ENCODE results near the gene SYPL1. TPM values are rescaled to one million over a fixed set of nuclear protein-coding genes. Genes with fewer than 3 reads are reported as not detected.
"Not testable (repeated sequence)": the region's sequence is repeated elsewhere in the genome, so short reads cannot be mapped to it uniquely, and the experiment has no call there.

The SYPL1 gene
- polyA plus RNA-seq, 4 donors: 21.0 to 104 (median 65.1) TPM

GRCh38 chr7:106142136-106142535, 30.0 kb upstream of the SYPL1 start:
- Histone ChIP-seq H3K27ac (ENCODE audit: low read depth in 1 of 3, low read length in 2 of 3) (no peak overlapping the region), H3K4me1 (ENCODE audit: control insufficient read depth in 3 of 3, insufficient read depth in 2 of 3, low read depth in 1 of 3, low read length in 2 of 3) (no peaks in the 10 kb centered on the region), H3K4me3 (ENCODE audit: low read depth in 1 of 3, low read length in 3 of 3) (no peak overlapping the region), H3K27me3 (ENCODE audit: control insufficient read depth in 3 of 3, insufficient read depth in 3 of 3, low read length in 3 of 3) (no peaks in the 10 kb centered on the region), H3K9me3 (ENCODE audit: control insufficient read depth in 2 of 2, insufficient read depth in 1 of 2, low read depth in 1 of 2, low read length in 1 of 2) (no peaks in the 10 kb centered on the region), H3K36me3 (ENCODE audit: control insufficient read depth in 3 of 3, insufficient read depth in 2 of 3, low read depth in 1 of 3, low read length in 3 of 3) (no peaks in the 10 kb centered on the region)
- FAIRE-seq: no peak
- DNase-seq: no peak
- 83 to 87% (median 87%) methylated on average over 1 of the region's 1 CpG for WGBS, 3 donors

DNA sequence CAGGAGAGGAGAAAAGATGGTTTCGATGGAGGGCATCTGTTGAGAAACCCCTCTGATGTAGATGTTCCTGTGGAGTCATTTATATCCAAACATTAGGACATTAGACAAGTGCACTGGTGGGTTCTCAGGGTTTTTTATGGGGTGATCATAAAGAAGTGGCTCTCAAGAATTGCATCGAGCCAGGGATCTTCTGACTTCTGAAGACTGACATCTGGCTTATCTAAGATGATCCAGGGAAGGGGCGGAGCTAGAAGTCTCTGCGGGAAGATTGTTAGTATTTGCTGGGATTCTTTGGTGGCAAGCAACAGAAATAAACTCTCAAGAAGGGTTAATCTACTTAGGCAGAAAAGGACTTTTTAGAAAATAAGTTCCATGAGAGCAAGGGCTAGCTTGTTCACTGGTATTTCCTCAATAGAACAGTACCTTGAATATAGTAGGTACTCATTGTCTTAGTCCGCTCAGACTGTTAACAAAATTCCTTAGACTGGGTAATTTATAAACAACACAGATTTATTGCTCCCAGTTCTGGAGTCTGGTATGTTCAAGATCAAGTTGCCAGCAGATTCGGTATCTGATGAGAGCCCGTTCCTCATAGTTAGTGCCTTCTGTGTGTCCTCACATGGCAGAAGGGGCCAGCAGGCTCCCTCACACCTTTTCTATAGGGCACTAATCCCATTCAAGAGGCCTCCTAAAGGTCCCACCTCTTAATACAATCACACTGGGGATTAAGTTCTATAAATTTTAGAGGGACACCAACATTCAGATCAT, 28.5 kb upstream of the SYPL1 start:
- DNase-seq (no peak), FAIRE-seq (no peak)
- H3K9me3 ChIP-seq (ENCODE audit: control insufficient read depth in 2 of 2, insufficient read depth in 1 of 2, low read depth in 1 of 2, low read length in 1 of 2): no peaks in the 10 kb centered on the region
- no peak overlapping the region for H3K4me3 ChIP-seq (ENCODE audit: low read depth in 1 of 3, low read length in 3 of 3)
- H3K27ac ChIP-seq (ENCODE audit: low read depth in 1 of 3, low read length in 2 of 3): no peak overlapping the region
- H3K27me3 ChIP-seq (ENCODE audit: control insufficient read depth in 3 of 3, insufficient read depth in 3 of 3, low read length in 3 of 3): no peaks in the 10 kb centered on the region
- H3K4me1 ChIP-seq (ENCODE audit: control insufficient read depth in 3 of 3, insufficient read depth in 2 of 3, low read depth in 1 of 3, low read length in 2 of 3): no peaks in the 10 kb centered on the region
- H3K36me3 ChIP-seq (ENCODE audit: control insufficient read depth in 3 of 3, insufficient read depth in 2 of 3, low read depth in 1 of 3, low read length in 3 of 3): no peaks in the 10 kb centered on the region
- 75 to 88% (median 82%) methylated on average over 7 of the region's 7 CpGs for WGBS, 3 donors

DNA sequence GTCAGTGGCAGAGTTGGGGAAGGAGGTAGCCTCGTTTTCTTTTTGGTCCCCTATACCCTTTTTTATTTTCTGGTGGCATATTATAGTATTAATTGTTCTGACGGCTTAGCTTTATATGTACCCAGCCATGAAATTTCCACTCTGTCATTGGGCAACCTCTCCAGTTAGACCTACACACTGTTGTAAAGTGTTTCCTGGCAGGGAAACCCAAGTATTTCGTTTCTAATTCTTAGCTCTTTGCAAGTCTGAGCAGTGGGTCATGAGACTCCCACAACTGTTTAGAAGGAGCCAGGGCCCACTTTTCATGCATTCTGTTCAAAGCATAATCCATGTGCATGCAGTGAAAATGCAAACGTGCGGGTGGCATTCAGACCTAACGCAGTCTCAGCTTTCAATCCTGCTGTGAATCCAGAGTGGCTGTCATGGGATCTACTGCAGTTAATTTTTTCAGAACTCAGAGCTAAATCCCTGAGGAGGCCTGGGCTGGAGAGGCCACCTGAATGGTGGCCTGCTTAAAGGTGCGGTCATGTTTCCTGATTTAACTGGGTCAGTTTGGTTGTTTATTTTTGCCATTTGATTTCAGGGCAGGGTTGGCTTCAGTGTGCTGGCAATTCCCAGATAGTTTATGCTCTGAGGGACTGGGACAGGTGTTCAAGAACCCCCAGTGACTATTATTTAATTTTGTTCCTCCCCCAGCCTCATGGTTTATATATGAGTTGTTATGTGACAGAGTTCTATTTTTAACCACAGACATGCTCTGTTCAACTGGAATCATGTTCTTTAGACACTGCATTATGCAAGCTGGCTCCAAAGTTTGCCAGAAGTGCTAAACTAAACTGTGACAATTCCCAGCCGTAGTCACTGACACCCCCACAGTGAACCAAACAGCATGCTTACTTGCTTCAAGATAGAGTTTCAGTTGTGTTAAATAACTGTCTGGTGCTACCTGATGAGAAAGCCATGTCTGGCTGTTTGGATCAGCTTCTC, 27.4 kb upstream of the SYPL1 start:
- Histone ChIP-seq H3K9me3 (ENCODE audit: control insufficient read depth in 2 of 2, insufficient read depth in 1 of 2, low read depth in 1 of 2, low read length in 1 of 2) (no peaks in the 10 kb centered on the region), H3K36me3 (ENCODE audit: control insufficient read depth in 3 of 3, insufficient read depth in 2 of 3, low read depth in 1 of 3, low read length in 3 of 3) (no peaks in the 10 kb centered on the region), H3K4me3 (ENCODE audit: low read depth in 1 of 3, low read length in 3 of 3) (no peak overlapping the region), H3K4me1 (ENCODE audit: control insufficient read depth in 3 of 3, insufficient read depth in 2 of 3, low read depth in 1 of 3, low read length in 2 of 3) (no peaks in the 10 kb centered on the region), H3K27me3 (ENCODE audit: control insufficient read depth in 3 of 3, insufficient read depth in 3 of 3, low read length in 3 of 3) (no peaks in the 10 kb centered on the region), H3K27ac (ENCODE audit: low read depth in 1 of 3, low read length in 2 of 3) (no peak overlapping the region)
- FAIRE-seq (no peak), DNase-seq (no peak)
- WGBS, 3 donors: 74 to 86% (median 81%) methylated on average over 8 of the region's 8 CpGs

DNA sequence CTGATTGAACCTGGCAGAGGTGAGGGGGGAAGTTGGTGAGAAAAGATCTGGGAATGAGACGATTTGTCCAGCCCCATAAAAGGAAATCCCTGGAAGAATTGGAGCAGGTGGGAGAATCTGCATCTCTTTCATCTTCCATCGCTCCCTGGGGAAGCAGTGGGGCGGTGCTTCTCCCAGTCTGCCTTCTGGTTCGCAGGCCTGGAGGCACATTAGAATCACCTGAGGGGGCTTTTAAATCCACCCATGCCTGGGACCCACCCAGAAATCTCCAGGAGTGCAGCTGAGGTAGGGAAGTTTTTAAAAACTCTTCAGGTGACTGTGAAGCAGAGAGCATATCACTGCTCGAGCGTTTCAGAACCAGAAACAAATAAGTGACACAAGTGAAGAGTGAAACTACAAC, 26.7 kb upstream of the SYPL1 start:
- no peaks in the 10 kb centered on the region for H3K27me3 ChIP-seq (ENCODE audit: control insufficient read depth in 3 of 3, insufficient read depth in 3 of 3, low read length in 3 of 3)
- WGBS, 3 donors: 78 to 85% (median 83%) methylated on average over 6 of the region's 6 CpGs
- no peaks in the 10 kb centered on the region for H3K4me1 ChIP-seq (ENCODE audit: control insufficient read depth in 3 of 3, insufficient read depth in 2 of 3, low read depth in 1 of 3, low read length in 2 of 3)
- DNase-seq: no peak
- no peak overlapping the region for H3K27ac ChIP-seq (ENCODE audit: low read depth in 1 of 3, low read length in 2 of 3)
- H3K4me3 ChIP-seq (ENCODE audit: low read depth in 1 of 3, low read length in 3 of 3): no peak overlapping the region
- no peaks in the 10 kb centered on the region for H3K36me3 ChIP-seq (ENCODE audit: control insufficient read depth in 3 of 3, insufficient read depth in 2 of 3, low read depth in 1 of 3, low read length in 3 of 3)
- H3K9me3 ChIP-seq (ENCODE audit: control insufficient read depth in 2 of 2, insufficient read depth in 1 of 2, low read depth in 1 of 2, low read length in 1 of 2): no peaks in the 10 kb centered on the region
- no peak for FAIRE-seq

- not testable (repeated sequence) for H3K36me3 ChIP-seq (ENCODE audit: control insufficient read depth in 3 of 3, insufficient read depth in 2 of 3, low read depth in 1 of 3, low read length in 3 of 3); H3K9me3 ChIP-seq (ENCODE audit: control insufficient read depth in 2 of 2, insufficient read depth in 1 of 2, low read depth in 1 of 2, low read length in 1 of 2); H3K4me1 ChIP-seq (ENCODE audit: control insufficient read depth in 3 of 3, insufficient read depth in 2 of 3, low read depth in 1 of 3, low read length in 2 of 3); DNase-seq; H3K27me3 ChIP-seq (ENCODE audit: control insufficient read depth in 3 of 3, insufficient read depth in 3 of 3, low read length in 3 of 3); H3K4me3 ChIP-seq (ENCODE audit: low read depth in 1 of 3, low read length in 3 of 3); H3K27ac ChIP-seq (ENCODE audit: low read depth in 1 of 3, low read length in 2 of 3); FAIRE-seq
Observed at GRCh38 chr7:106138181-106138580, 26.1 kb upstream of the SYPL1 start.

DNA sequence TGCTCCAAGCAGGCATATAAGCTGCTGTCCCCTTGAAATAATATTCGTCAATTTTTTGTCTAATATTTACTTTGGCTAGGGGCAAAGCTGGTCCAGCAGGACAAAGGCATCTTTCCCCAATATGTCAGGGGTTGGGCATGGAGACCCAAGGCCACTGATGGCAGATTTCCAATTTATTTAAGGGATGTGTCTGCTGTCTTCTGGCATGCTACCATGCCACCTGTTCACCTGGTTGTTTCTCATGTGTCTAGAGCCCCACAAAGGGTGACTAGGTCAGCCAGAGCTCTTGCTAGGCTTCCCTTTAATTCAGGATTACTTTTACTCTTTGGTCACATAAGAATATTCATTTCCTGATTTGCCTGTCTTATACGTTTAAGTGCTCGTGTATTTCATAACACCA, 22.1 kb upstream of the SYPL1 start:
- 75 to 84% (median 81%) methylated on average over 3 of the region's 3 CpGs for WGBS, 3 donors
- no peaks in the 10 kb centered on the region for H3K9me3 ChIP-seq (ENCODE audit: control insufficient read depth in 2 of 2, insufficient read depth in 1 of 2, low read depth in 1 of 2, low read length in 1 of 2)
- H3K36me3 ChIP-seq (ENCODE audit: control insufficient read depth in 3 of 3, insufficient read depth in 2 of 3, low read depth in 1 of 3, low read length in 3 of 3): no peaks in the 10 kb centered on the region
- H3K4me3 ChIP-seq (ENCODE audit: low read depth in 1 of 3, low read length in 3 of 3): no peak overlapping the region
- no peak overlapping the region for H3K27ac ChIP-seq (ENCODE audit: low read depth in 1 of 3, low read length in 2 of 3)
- FAIRE-seq (no peak), DNase-seq (no peak)
- peaks cover 0 to 4% (median 0%) of the 10 kb centered on the region in 3 donors for H3K27me3 ChIP-seq (ENCODE audit: control insufficient read depth in 3 of 3, insufficient read depth in 3 of 3, low read length in 3 of 3)
- H3K4me1 ChIP-seq (ENCODE audit: control insufficient read depth in 3 of 3, insufficient read depth in 2 of 3, low read depth in 1 of 3, low read length in 2 of 3): no peaks in the 10 kb centered on the region

GRCh38 chr7:106129291-106129690, 17.2 kb upstream of the SYPL1 start:
- H3K36me3 ChIP-seq (ENCODE audit: control insufficient read depth in 3 of 3, insufficient read depth in 2 of 3, low read depth in 1 of 3, low read length in 3 of 3): no peaks in the 10 kb centered on the region
- peaks cover 0 to 4% (median 0%) of the 10 kb centered on the region in 3 donors for H3K27me3 ChIP-seq (ENCODE audit: control insufficient read depth in 3 of 3, insufficient read depth in 3 of 3, low read length in 3 of 3)
- H3K27ac ChIP-seq (ENCODE audit: low read depth in 1 of 3, low read length in 2 of 3): no peak overlapping the region
- DNase-seq (no peak), FAIRE-seq (no peak)
- 87 to 92% (median 92%) methylated on average over 3 of the region's 3 CpGs for WGBS, 3 donors
- no peaks in the 10 kb centered on the region for H3K9me3 ChIP-seq (ENCODE audit: control insufficient read depth in 2 of 2, insufficient read depth in 1 of 2, low read depth in 1 of 2, low read length in 1 of 2)
- H3K4me1 ChIP-seq (ENCODE audit: control insufficient read depth in 3 of 3, insufficient read depth in 2 of 3, low read depth in 1 of 3, low read length in 2 of 3): no peaks in the 10 kb centered on the region
- H3K4me3 ChIP-seq (ENCODE audit: low read depth in 1 of 3, low read length in 3 of 3): no peak overlapping the region

DNA sequence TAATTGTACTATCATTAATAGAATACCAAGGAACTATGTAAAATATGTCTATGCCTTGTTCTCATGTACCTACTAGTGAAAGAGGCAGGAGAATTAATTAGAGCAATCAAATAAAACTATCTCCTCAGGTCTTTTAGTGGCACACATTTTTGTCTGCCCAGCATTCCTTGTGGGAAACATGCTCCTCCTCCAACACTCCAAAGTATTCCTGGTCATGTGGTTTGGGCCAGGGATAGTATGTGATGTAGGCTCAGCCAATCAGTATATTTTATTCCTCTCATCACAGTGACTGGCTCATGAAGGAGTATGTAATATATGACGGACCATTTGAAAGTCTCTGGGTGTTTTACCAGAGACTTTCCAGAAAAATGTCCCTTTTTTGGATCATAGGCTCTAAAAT, 16.7 kb upstream of the SYPL1 start:
- no peaks in the 10 kb centered on the region for H3K4me1 ChIP-seq (ENCODE audit: control insufficient read depth in 3 of 3, insufficient read depth in 2 of 3, low read depth in 1 of 3, low read length in 2 of 3)
- FAIRE-seq (no peak), DNase-seq (no peak)
- H3K27ac ChIP-seq (ENCODE audit: low read depth in 1 of 3, low read length in 2 of 3): no peak overlapping the region
- no peak overlapping the region for H3K4me3 ChIP-seq (ENCODE audit: low read depth in 1 of 3, low read length in 3 of 3)
- H3K9me3 ChIP-seq (ENCODE audit: control insufficient read depth in 2 of 2, insufficient read depth in 1 of 2, low read depth in 1 of 2, low read length in 1 of 2): no peaks in the 10 kb centered on the region
- 75 to 83% (median 82%) methylated on average over 1 of the region's 1 CpG for WGBS, 3 donors
- no peaks in the 10 kb centered on the region for H3K36me3 ChIP-seq (ENCODE audit: control insufficient read depth in 3 of 3, insufficient read depth in 2 of 3, low read depth in 1 of 3, low read length in 3 of 3)
- peaks cover 0 to 4% (median 0%) of the 10 kb centered on the region in 3 donors for H3K27me3 ChIP-seq (ENCODE audit: control insufficient read depth in 3 of 3, insufficient read depth in 3 of 3, low read length in 3 of 3)
